Right atrium auricular region (tissue), 2 donors: Measurements from ENCODE around the gene LAMC3. TPM values are rescaled to one million over a fixed set of nuclear protein-coding genes. Genes with fewer than 3 reads are reported as not detected.
"Not testable (repeated sequence)": the region's sequence is repeated elsewhere in the genome, so short reads cannot be mapped to it uniquely, and the experiment has no call there.

Experiments used
- DNase-seq: peaks from one replicate; pipeline ENCODE4 v3.0.0-alpha.2; 2019; ENCODE audit warnings: low spot score
- H3K27ac ChIP-seq, 2 donors: fragments of 200-600 bp; sonication (generic); 1 replicate in 1 of 2; 2 replicates in 1 of 2; pipeline ENCODE4 v1.5.1; 2016 to 2019
- H3K27me3 ChIP-seq, 2 donors: fragments of 200-600 bp; sonication (generic); one replicate each; pipeline versions ENCODE4 v1.5.1 to v1.6.0; 2017 to 2019
- H3K36me3 ChIP-seq: fragments of 200-600 bp; sonication (generic); one replicate; pipeline ENCODE4 v1.5.1; 2016
- H3K4me1 ChIP-seq, 2 donors: fragments of 200-600 bp; sonication (generic); one replicate each; pipeline versions ENCODE4 v1.5.1 to v1.6.0; 2017 to 2019
- H3K4me3 ChIP-seq, 2 donors: fragments of 200-600 bp; sonication (generic); 1 replicate in 1 of 2; 2 replicates in 1 of 2; pipeline ENCODE4 v1.5.1; 2017 to 2019; ENCODE audit warnings: mild to moderate bottlenecking in 1 of 2, moderate library complexity in 1 of 2
- H3K9me3 ChIP-seq, 2 donors: fragments of 200-600 bp; sonication (generic); one replicate each; pipeline ENCODE4 v1.5.1; 2019
- CTCF ChIP-seq, 2 donors: fragments of 200-600 bp; sonication (generic); IDR thresholded peaks; one replicate each; pipeline ENCODE4 v1.5.1; 2019; ENCODE audit warnings: antibody characterized with exemption in 2 of 2
- total RNA-seq, 2 donors: library from RNA; depleted of rRNA; stranded (reverse); fragments of >200 nt; gene quantifications; one replicate each; pipeline ENCODE4 v1.1.0, GENCODE V29; 2016

The LAMC3 gene
- total RNA-seq, 2 donors from 2014 or later: 0.56 to 1.6 TPM

GRCh38 chr9:131098391-131099101 lies 89.6 kb downstream of the LAMC3 start:
- Histone ChIP-seq H3K4me3 (peak overlapping the region in 1 of 2 donors; percentile 71), H3K27ac (peak overlapping the region; percentile 43 to 61), H3K36me3 (no peaks in the 10 kb centered on the region), H3K4me1 (peaks cover 0 to 66% of the 10 kb centered on the region in 2 donors), H3K27me3 (no peaks in the 10 kb centered on the region), H3K9me3 (no peaks in the 10 kb centered on the region)
- DNase-seq: no peak
- no peak for TF ChIP-seq CTCF (IDR thresholded peaks at IDR 0.05)

GRCh38 chr9:131099102-131099606 lies 90.2 kb downstream of the LAMC3 start:
- no peak overlapping the region for H3K27ac ChIP-seq
- no peaks in the 10 kb centered on the region for H3K36me3 ChIP-seq
- peaks cover 0 to 66% of the 10 kb centered on the region in 2 donors for H3K4me1 ChIP-seq
- no peaks in the 10 kb centered on the region for H3K9me3 ChIP-seq
- no peaks in the 10 kb centered on the region for H3K27me3 ChIP-seq
- H3K4me3 ChIP-seq: no peak overlapping the region
- no peak for TF ChIP-seq CTCF (IDR thresholded peaks at IDR 0.05)
- no peak for DNase-seq

- H3K27ac ChIP-seq, H3K36me3 ChIP-seq, DNase-seq, H3K27me3 ChIP-seq, H3K9me3 ChIP-seq, H3K4me3 ChIP-seq: not testable (repeated sequence)
- peaks cover 0 to 66% of the 10 kb centered on the region in 2 donors for H3K4me1 ChIP-seq
Observed at GRCh38 chr9:131099845-131100244, 90.9 kb downstream of the LAMC3 start.

GRCh38 chr9:131100445-131100844 lies 91.5 kb downstream of the LAMC3 start:
- TF ChIP-seq CTCF (IDR thresholded peaks at IDR 0.05): no peak
- DNase-seq: no peak
- H3K4me1 ChIP-seq: peaks cover 0 to 62% of the 10 kb centered on the region in 2 donors
- H3K36me3 ChIP-seq: no peaks in the 10 kb centered on the region
- no peak overlapping the region for H3K4me3 ChIP-seq
- no peak overlapping the region for H3K27ac ChIP-seq
- no peaks in the 10 kb centered on the region for H3K27me3 ChIP-seq
- no peaks in the 10 kb centered on the region for H3K9me3 ChIP-seq

- no peaks in the 10 kb centered on the region for H3K9me3 ChIP-seq
- no peak for DNase-seq
- peaks cover 0 to 55% of the 10 kb centered on the region in 2 donors for H3K4me1 ChIP-seq
- H3K4me3 ChIP-seq: no peak overlapping the region
- H3K27ac ChIP-seq: no peak overlapping the region
- H3K36me3 ChIP-seq: no peaks in the 10 kb centered on the region
- no peaks in the 10 kb centered on the region for H3K27me3 ChIP-seq
- TF ChIP-seq CTCF (IDR thresholded peaks at IDR 0.05): no peak
Observed at GRCh38 chr9:131101207-131101964, 92.4 kb downstream of the LAMC3 start.

GRCh38 chr9:131103024-131103423 lies 94.0 kb downstream of the LAMC3 start:
- H3K4me1 ChIP-seq: peaks cover 0 to 62% of the 10 kb centered on the region in 2 donors

More at GRCh38 chr9:131103024-131103423, 94.0 kb downstream of the LAMC3 start:
- H3K9me3 ChIP-seq: no peaks in the 10 kb centered on the region
- H3K27me3 ChIP-seq: no peaks in the 10 kb centered on the region
- peak overlapping the region in 1 of 2 donors; percentile 9 for H3K4me3 ChIP-seq
- peak overlapping the region; percentile 48 to 62 for H3K27ac ChIP-seq
- DNase-seq: no peak
- no peaks in the 10 kb centered on the region for H3K36me3 ChIP-seq
- TF ChIP-seq CTCF (IDR thresholded peaks at IDR 0.05): no peak
